Adrenal gland (tissue), 5 donors: ENCODE results near the gene GJB1.
A peak's percentile ranks its signal among the peaks of the same experiment; 100 is the strongest.

Experiments used
- CTCF ChIP-seq, 6 experiments: fragments of 450-650 bp in 4 of 6; fragments of 200-600 bp in 2 of 6; sonication (generic) in 1 of 6; IDR thresholded peaks; 1 replicate in 5 of 6; 2 replicates in 1 of 6; pipeline versions ENCODE4 v1.5.1 to v1.8.0; 2016 to 2021; ENCODE audit warnings: antibody characterized with exemption in 6 of 6, mild to moderate bottlenecking in 2 of 6, moderate library complexity in 1 of 6
- POLR2A ChIP-seq, 2 donors: fragments of 450-650 bp; IDR thresholded peaks; one replicate each; pipeline ENCODE4 v1.6.1; 2017; ENCODE audit warnings: antibody characterized with exemption in 2 of 2, mild to moderate bottlenecking in 2 of 2, moderate library complexity in 1 of 2
- donor health status: DM: no; HTN: no; CAD: no.

GRCh38 chrX:71253253-71254091 is 30.4 kb downstream of the GJB1 start:
- TF ChIP-seq CTCF (IDR thresholded peaks at IDR 0.05) (peak in 5 of 6 experiments; percentile 25 to 37 (median 28)), POLR2A (IDR thresholded peaks at IDR 0.05) (no peak)
